RWPE1 (cell line): ENCODE results near the gene PDE8B.

Experiments
- CTCF ChIA-PET: fragments of 350-600 bp; sonication (Branson Sonifier 250); formaldehyde crosslinking; extraction: SDS; loops from one replicate; lab custom pipeline; 2021; lab: Yijun Ruan, JAX
- POLR2A ChIA-PET: fragments of 400-600 bp; formaldehyde crosslinking; extraction: SDS; loops from one replicate; lab custom pipeline; 2020; ENCODE audit warnings: antibody characterized with exemption; ENCODE audit not compliant: low non-redundant PET; lab: Yijun Ruan, JAX
- DNase-seq: peaks from one replicate; pipeline ENCODE4 v3.0.0; 2012; ENCODE audit warnings: low spot score
- H3K27ac ChIP-seq: fragments of 450-650 bp; 2 replicates; pipeline ENCODE4 v1.5.1; 2017
- TF ChIP-seq, protein P1 (sequence below): fragments of 450-650 bp; conservative IDR thresholded peaks from 2 replicates; pipeline ENCODE4 v1.5.1; 2017; ENCODE audit warnings: low read depth, mild to moderate bottlenecking

The PDE8B gene

DNA sequence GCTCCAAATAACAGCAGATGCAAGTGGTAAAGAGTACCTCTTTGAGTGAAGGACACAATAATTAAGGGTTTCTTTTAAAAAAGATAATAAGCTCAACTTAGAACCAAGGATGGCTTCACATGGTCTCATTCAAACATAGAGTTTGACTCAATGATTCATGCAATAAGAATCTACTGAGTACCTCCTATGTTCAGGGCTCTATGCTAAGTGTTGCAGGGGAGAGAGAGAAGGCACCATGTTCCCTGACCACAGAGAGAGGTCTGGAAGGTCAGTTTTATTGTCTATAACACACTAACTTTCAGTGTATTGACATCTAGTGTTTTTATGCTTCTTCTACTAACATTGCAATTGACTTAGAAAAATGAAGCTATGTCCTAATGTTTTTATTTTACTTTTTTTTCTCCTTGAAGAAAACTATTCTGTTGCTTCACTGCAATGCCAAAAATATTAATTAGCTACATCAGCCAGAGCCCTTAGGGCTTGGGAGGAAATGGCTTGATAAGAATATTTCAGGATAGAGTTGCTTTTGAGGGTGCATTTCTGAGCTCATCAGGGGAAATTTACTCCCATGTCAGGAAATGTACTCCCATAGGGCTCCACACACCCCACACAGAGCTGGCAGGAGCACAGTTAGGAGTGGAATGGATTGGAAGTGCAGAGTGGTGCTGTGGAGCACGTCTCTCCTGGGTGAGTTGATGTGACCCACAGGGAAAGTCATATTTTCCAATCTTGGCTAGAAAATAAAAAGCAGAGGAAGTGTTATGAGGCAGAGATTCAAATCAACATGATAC lies 106.6 kb downstream of the PDE8B start:
- no peak overlapping the region for H3K27ac ChIP-seq
- POLR2A ChIA-PET = no interaction called here
- TF ChIP-seq, protein P1, sequence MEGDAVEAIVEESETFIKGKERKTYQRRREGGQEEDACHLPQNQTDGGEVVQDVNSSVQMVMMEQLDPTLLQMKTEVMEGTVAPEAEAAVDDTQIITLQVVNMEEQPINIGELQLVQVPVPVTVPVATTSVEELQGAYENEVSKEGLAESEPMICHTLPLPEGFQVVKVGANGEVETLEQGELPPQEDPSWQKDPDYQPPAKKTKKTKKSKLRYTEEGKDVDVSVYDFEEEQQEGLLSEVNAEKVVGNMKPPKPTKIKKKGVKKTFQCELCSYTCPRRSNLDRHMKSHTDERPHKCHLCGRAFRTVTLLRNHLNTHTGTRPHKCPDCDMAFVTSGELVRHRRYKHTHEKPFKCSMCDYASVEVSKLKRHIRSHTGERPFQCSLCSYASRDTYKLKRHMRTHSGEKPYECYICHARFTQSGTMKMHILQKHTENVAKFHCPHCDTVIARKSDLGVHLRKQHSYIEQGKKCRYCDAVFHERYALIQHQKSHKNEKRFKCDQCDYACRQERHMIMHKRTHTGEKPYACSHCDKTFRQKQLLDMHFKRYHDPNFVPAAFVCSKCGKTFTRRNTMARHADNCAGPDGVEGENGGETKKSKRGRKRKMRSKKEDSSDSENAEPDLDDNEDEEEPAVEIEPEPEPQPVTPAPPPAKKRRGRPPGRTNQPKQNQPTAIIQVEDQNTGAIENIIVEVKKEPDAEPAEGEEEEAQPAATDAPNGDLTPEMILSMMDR = no peak
- CTCF ChIA-PET = interaction anchor here (0.6 kb wide), 1 partner anchor 239 kb away, joined by 3 read pairs; no protein-coding TSS in a partner anchor
- DNase-seq = no peak

DNA sequence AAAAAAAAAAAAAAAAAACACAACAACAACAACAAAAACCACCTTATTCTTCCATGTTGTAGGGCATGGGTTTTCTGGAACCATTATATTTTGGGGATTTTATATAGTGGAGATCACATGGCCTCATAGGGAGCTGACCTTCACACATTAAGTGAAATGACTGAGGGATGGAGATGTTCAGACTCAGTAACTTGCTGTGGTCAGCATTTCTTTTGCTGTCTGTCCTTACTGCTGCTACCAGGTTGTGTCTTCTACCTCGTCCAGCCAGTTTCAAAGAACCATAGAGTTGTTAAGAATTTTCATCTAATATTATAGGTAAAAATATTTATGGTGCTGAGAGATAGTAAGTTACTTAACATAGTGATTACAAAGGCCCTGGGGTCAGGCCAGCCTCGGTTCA lies 107.6 kb downstream of the PDE8B start:
- no peak overlapping the region for H3K27ac ChIP-seq
- DNase-seq = no peak
- ChIA-PET CTCF (interaction anchor here (0.5 kb wide), 1 partner anchor 216 kb away, joined by 3 read pairs; no protein-coding TSS in a partner anchor), POLR2A (no interaction called here)
- TF ChIP-seq, protein P1 = no peak

DNA sequence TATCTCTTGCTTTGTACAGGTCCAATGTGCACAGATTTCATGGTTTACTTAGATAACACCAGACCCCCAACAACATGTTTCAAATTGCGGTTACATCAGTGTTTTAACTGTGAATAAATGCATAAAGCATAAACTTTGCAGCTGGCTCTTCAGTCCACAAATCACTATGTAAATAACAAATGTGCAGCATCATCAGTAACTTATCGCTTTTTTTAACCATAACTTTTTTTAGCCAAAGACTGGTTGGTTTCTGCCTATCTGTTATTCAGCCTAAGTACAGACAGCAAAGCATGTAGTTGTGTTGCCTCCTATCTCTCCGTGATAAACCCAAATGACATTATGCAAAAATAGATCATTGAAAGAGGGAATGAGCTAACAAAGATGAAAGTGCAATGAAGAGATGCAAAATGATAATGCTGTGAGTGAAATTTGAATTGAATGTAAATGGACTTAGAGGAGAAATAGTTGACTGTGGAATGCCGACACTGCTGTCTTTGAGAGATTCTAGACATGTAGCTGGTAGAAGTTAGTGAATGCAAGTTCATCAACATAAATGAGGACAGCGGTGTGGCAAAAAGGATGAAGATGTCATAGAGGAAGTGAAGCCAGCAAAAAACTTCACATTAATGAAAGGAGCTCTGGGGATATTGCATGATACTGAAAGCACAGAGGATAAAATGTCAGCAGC lies 108.8 kb downstream of the PDE8B start:
- TF ChIP-seq, protein P1 = no peak
- ChIA-PET CTCF (no interaction called here), POLR2A (no interaction called here)
- no peak overlapping the region for H3K27ac ChIP-seq
- no peak for DNase-seq

- no peak for DNase-seq
- no peak overlapping the region for H3K27ac ChIP-seq
- CTCF ChIA-PET = no interaction called here
- TF ChIP-seq, protein P1 = no peak
- POLR2A ChIA-PET = no interaction called here
These were observed 111.4 kb downstream of the PDE8B start for GRCh38 chr5:77321793-77322394.

DNA sequence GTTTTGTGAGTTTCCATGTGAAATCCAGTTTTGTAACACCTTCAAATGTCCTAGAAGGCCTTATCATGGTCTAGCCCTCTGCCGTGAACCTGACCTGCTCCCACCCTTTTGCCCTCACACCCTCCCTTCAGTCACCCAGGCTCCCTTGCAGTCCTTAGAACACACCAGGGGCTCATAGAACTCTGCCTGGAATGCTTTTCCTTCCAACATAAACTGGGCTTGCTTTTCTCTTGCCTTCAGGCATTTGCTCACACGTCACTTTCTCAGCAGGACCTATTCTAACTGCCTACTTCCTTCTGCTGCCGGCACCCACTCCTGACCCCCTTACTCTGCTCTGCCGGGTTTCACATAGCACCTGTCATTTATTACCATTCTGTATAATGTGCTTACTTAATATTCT lies 111.9 kb downstream of the PDE8B start:
- DNase-seq = no peak
- H3K27ac ChIP-seq = no peak overlapping the region
- TF ChIP-seq, protein P1 = no peak
- CTCF ChIA-PET = no interaction called here
- POLR2A ChIA-PET = no interaction called here

- H3K27ac ChIP-seq = no peak overlapping the region
- DNase-seq = no peak
- ChIA-PET POLR2A (no interaction called here), CTCF (interaction anchor here (0.6 to 0.7 kb wide), 2 partner anchors 40 to 104 kb away, joined by 3 to 4 read pairs; no protein-coding TSS in a partner anchor)
- TF ChIP-seq, protein P1 = no peak
These were observed 115.6 kb downstream of the PDE8B start for GRCh38 chr5:77325921-77326541.
